ENCODE data around the gene COL25A1. TPM values are rescaled to one million over a fixed set of nuclear protein-coding genes. Genes with fewer than 3 reads are reported as not detected.
"Not testable (repeated sequence)": the region's sequence is repeated elsewhere in the genome, so short reads cannot be mapped to it uniquely, and the experiment has no call there.

Gene COL25A1
- total and polyA plus RNA-seq, 2 experiments from 2014 or later, result 0.28 to 1.9 TPM

DNA sequence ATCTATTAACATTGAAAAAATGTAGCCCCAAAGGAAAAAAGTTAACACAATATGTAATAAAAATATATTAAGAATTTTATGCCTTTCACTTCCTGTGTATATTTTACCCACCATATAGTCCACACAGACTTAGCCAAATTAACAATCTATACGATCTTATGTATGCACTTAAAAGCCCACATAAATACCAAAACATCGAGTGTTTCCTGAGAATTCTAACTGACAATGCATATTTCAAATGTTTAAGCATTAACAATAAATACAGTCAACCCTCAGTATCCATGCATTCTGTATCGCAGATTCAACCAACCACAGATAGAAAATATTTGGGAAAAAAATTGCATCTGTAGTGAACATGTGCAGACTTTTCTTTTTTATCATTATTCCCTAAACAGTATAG, 226.8 kb downstream of the COL25A1 start:
- no peak overlapping the region for H3K4me2 ChIP-seq
- 85% methylated on average over 3 of the region's 3 CpGs for WGBS (ENCODE audit: low lambda C conversion rate, missing lambda C conversion rate)

DNA sequence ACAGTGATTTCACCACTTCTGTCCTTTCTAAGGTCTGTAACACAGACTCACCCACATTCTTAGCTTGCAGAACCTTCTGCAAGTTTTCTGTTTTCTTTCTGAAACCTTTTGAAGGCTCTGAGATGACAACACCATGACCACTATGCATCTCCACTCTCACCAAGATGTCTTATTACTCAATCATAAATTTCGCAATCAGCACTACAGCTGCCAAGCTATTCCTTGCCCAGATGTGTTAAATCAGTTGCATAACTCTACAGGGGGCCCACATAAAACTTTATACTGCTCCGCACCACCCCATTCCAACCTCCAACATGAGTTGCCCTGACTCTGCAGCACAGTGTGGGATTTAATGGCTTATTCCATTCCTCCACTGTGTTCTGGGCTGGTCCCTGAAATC, 229.9 kb downstream of the COL25A1 start:
- 87% methylated on average over 2 of the region's 2 CpGs for WGBS (ENCODE audit: low lambda C conversion rate, missing lambda C conversion rate)
- Histone ChIP-seq H3K4me1 (ENCODE audit: insufficient read depth) (no peaks in the 10 kb centered on the region), H3K27ac (no peak overlapping the region), H3K79me2 (no peaks in the 10 kb centered on the region), H3K4me3 (no peak overlapping the region), H4K20me1 (ENCODE audit: insufficient read depth, poor library complexity, severe bottlenecking) (no peaks in the 10 kb centered on the region), H2AFZ (no peak overlapping the region), H3K9me3 (ENCODE audit: low read depth) (no peaks in the 10 kb centered on the region), H3K27me3 (no peaks in the 10 kb centered on the region), H3K9me2 (replicated peaks; ENCODE audit: insufficient read depth) (no peaks in the 10 kb centered on the region), H3K36me3 (replicated peaks; ENCODE audit: insufficient read depth, low read depth) (no peaks in the 10 kb centered on the region), H3K4me2 (no peak overlapping the region)
- DNase-seq (ENCODE audit: low spot score), result peak; percentile 35
- no peak for TF ChIP-seq EZH2 (IDR thresholded peaks at IDR 0.05; ENCODE audit: borderline replicate concordance)

More for the DNA sequence above, 226.8 kb downstream of the COL25A1 start:
- Histone ChIP-seq H4K20me1 (ENCODE audit: insufficient read depth, poor library complexity, severe bottlenecking) (no peaks in the 10 kb centered on the region), H3K9me2 (replicated peaks; ENCODE audit: insufficient read depth) (no peaks in the 10 kb centered on the region), H3K4me1 (ENCODE audit: insufficient read depth) (peaks cover 12% of the 10 kb centered on the region), H3K27me3 (no peaks in the 10 kb centered on the region), H3K79me2 (no peaks in the 10 kb centered on the region), H3K4me3 (no peak overlapping the region), H3K9me3 (ENCODE audit: low read depth) (no peaks in the 10 kb centered on the region), H3K27ac (no peak overlapping the region), H3K36me3 (replicated peaks; ENCODE audit: insufficient read depth, low read depth) (no peaks in the 10 kb centered on the region), H2AFZ (no peak overlapping the region)
- no peak for TF ChIP-seq EZH2phosphoT487 (IDR thresholded peaks at IDR 0.05; ENCODE audit: low read depth, severe bottlenecking, unreplicated experiment)
- no peak for DNase-seq (ENCODE audit: low spot score)

DNA sequence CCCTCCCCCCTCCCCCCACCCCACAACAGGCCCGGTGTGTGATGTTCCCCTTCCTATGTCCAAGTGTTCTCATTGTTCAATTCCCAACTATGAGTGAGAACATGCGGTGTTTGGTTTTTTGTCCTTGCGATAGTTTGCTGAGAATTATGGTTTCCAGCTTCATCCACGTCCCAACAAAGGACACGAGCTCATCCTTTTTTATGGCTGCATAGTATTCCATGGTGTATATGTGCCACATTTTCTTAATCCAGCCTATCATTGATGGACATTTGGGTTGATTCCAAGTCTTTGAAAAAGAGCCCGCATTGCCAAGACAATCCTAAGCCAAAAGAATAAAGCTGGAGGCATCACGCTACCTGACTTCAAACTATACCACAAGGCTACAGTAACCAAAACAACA, 231.8 kb downstream of the COL25A1 start:
- not testable (repeated sequence) for H3K4me1 ChIP-seq (ENCODE audit: insufficient read depth); DNase-seq (ENCODE audit: low spot score); H3K4me2 ChIP-seq; H3K36me3 ChIP-seq (replicated peaks; ENCODE audit: insufficient read depth, low read depth); H2AFZ ChIP-seq; H3K27me3 ChIP-seq; H3K9me3 ChIP-seq (ENCODE audit: low read depth); H4K20me1 ChIP-seq (ENCODE audit: insufficient read depth, poor library complexity, severe bottlenecking); H3K4me3 ChIP-seq; H3K9me2 ChIP-seq (replicated peaks; ENCODE audit: insufficient read depth); H3K27ac ChIP-seq; H3K79me2 ChIP-seq
- WGBS (ENCODE audit: low lambda C conversion rate, missing lambda C conversion rate), result 98% methylated on average over 6 of the region's 7 CpGs

DNA sequence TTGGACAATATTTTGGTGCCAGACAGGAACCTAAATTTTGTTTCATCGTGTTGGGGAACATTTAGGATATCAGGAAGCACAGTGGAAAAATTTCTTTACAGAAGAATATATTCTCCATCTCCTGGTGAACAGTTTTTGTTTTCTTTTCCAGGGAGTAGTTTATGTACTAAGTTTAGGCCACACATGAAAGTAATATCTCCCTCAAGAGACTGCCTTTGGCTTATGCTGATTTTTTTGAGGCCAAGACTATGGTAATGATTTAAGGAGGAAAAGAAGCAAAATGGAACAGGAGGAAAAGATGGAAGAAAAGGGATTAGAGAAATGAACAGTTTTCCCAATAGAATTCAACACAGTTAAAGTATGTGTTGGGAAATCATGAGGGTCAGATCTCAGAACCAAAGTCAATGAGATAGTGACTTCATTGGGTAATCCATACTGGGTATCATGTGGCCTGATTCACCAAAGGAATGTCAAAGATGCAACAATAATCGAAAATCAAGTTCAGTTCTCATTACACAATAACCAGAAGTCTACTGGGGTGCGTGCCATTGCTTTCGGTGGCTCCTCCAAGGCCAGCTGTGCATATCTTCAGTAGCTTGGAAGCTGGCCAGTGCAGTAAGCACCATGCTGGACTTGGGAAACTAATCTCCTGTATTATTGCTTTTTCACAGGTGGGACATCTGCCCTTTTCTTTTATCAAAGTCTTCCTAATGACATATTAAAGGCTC, 234.8 kb downstream of the COL25A1 start:
- DNase-seq (ENCODE audit: low spot score), result no peak
- Histone ChIP-seq H3K27me3 (no peaks in the 10 kb centered on the region), H3K9me2 (replicated peaks; ENCODE audit: insufficient read depth) (no peaks in the 10 kb centered on the region), H4K20me1 (ENCODE audit: insufficient read depth, poor library complexity, severe bottlenecking) (no peaks in the 10 kb centered on the region), H3K9me3 (ENCODE audit: low read depth) (no peaks in the 10 kb centered on the region), H3K4me2 (no peak overlapping the region), H3K36me3 (replicated peaks; ENCODE audit: insufficient read depth, low read depth) (no peaks in the 10 kb centered on the region), H2AFZ (no peak overlapping the region), H3K79me2 (no peaks in the 10 kb centered on the region), H3K4me1 (ENCODE audit: insufficient read depth) (no peaks in the 10 kb centered on the region), H3K27ac (no peak overlapping the region), H3K4me3 (no peak overlapping the region)
- 83% methylated on average over 4 of the region's 4 CpGs for WGBS (ENCODE audit: low lambda C conversion rate, missing lambda C conversion rate)
- TF ChIP-seq, protein P1, sequence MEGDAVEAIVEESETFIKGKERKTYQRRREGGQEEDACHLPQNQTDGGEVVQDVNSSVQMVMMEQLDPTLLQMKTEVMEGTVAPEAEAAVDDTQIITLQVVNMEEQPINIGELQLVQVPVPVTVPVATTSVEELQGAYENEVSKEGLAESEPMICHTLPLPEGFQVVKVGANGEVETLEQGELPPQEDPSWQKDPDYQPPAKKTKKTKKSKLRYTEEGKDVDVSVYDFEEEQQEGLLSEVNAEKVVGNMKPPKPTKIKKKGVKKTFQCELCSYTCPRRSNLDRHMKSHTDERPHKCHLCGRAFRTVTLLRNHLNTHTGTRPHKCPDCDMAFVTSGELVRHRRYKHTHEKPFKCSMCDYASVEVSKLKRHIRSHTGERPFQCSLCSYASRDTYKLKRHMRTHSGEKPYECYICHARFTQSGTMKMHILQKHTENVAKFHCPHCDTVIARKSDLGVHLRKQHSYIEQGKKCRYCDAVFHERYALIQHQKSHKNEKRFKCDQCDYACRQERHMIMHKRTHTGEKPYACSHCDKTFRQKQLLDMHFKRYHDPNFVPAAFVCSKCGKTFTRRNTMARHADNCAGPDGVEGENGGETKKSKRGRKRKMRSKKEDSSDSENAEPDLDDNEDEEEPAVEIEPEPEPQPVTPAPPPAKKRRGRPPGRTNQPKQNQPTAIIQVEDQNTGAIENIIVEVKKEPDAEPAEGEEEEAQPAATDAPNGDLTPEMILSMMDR (IDR thresholded peaks at IDR 0.05; ENCODE audit: poor library complexity), result no peak
- TF ChIP-seq EZH2phosphoT487 (IDR thresholded peaks at IDR 0.05; ENCODE audit: low read depth, severe bottlenecking, unreplicated experiment) (no peak), EZH2 (IDR thresholded peaks at IDR 0.05; ENCODE audit: borderline replicate concordance) (no peak)

DNA sequence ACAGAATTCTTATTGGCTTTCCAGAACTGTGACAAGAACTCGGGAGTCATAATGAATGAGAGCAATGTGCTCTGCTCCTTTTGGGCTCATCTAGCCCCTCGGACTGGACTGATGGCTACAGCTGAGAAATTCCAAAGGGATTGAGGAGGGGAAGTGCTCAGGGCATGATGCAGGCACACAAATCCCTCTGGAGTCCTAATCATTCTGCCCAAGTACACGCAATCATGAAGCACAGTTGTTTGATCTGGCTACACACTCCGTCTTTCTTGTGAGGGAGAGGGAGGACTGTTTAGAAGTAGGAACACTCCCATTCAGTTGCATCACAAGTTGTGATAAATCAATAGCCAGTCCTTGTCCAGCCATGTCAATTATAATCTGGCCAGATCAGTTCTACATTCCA, 237.5 kb downstream of the COL25A1 start:
- H4K20me1 ChIP-seq (ENCODE audit: insufficient read depth, poor library complexity, severe bottlenecking), result no peaks in the 10 kb centered on the region
- no peaks in the 10 kb centered on the region for H3K79me2 ChIP-seq
- WGBS (ENCODE audit: low lambda C conversion rate, missing lambda C conversion rate), result 74% methylated on average over 4 of the region's 4 CpGs
- no peaks in the 10 kb centered on the region for H3K4me1 ChIP-seq (ENCODE audit: insufficient read depth)
- no peaks in the 10 kb centered on the region for H3K9me3 ChIP-seq (ENCODE audit: low read depth)
- no peak overlapping the region for H3K4me2 ChIP-seq
- no peaks in the 10 kb centered on the region for H3K36me3 ChIP-seq (replicated peaks; ENCODE audit: insufficient read depth, low read depth)
- no peak overlapping the region for H3K27ac ChIP-seq
- H3K4me3 ChIP-seq, result no peak overlapping the region
- H2AFZ ChIP-seq, result no peak overlapping the region
- H3K27me3 ChIP-seq, result no peaks in the 10 kb centered on the region
- H3K9me2 ChIP-seq (replicated peaks; ENCODE audit: insufficient read depth), result no peaks in the 10 kb centered on the region
- TF ChIP-seq, protein P1 (IDR thresholded peaks at IDR 0.05; ENCODE audit: poor library complexity), result no peak
- TF ChIP-seq EZH2phosphoT487 (IDR thresholded peaks at IDR 0.05; ENCODE audit: low read depth, severe bottlenecking, unreplicated experiment) (no peak), EZH2 (IDR thresholded peaks at IDR 0.05; ENCODE audit: borderline replicate concordance) (no peak)
- no peak for DNase-seq (ENCODE audit: low spot score)

Measured in hepatocyte (in vitro differentiated cells).